RWPE1 (cell line): Measurements from ENCODE around the gene EDIL3.

Source experiments
- CTCF ChIA-PET: fragments of 350-600 bp; sonication (Branson Sonifier 250); formaldehyde crosslinking; extraction: SDS; loops from one replicate; lab custom pipeline; 2021; lab: Yijun Ruan, JAX
- POLR2A ChIA-PET: fragments of 400-600 bp; formaldehyde crosslinking; extraction: SDS; loops from one replicate; lab custom pipeline; 2020; ENCODE audit warnings: antibody characterized with exemption; ENCODE audit not compliant: low non-redundant PET; lab: Yijun Ruan, JAX
- DNase-seq: peaks from one replicate; pipeline ENCODE4 v3.0.0; 2012; ENCODE audit warnings: low spot score
- H3K27ac ChIP-seq: fragments of 450-650 bp; 2 replicates; pipeline ENCODE4 v1.5.1; 2017
- TF ChIP-seq, protein P1 (sequence below): fragments of 450-650 bp; conservative IDR thresholded peaks from 2 replicates; pipeline ENCODE4 v1.5.1; 2017; ENCODE audit warnings: low read depth, mild to moderate bottlenecking

Gene EDIL3

DNA sequence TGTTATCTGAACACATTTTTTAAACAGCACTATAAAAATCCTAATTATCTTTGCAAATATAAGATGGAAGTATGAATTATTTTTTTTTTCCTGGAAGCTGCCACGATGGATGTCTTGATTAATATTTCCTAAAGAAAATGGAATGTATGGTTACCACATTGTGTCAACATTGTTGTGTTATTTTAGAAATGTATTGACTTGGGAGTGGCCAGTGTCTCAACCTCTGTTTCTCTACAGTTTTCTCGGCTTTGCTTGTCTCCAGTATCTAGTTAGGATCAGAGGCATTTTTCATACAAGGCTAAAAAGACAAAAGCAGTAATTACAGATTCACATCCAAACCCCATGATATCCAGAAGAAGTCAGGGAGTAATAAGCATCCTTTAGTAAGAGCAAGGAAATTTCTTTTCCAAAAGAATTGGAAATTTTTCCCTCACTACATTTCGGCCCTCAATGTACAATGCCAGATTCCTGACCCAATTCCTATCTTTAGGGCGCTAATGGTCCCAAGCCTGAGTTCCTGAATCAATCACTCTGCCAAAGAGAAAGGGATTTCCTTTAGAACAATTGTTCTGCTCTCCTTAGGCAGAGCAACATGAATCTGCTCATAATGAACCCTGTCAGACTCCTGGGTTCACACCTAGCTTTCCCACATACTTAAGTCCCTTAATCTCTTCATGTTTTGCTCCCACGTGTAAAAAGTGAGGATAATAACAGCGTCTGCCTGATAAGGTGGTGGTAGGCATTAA lies 111.7 kb downstream of the EDIL3 start:
- TF ChIP-seq, protein P1, sequence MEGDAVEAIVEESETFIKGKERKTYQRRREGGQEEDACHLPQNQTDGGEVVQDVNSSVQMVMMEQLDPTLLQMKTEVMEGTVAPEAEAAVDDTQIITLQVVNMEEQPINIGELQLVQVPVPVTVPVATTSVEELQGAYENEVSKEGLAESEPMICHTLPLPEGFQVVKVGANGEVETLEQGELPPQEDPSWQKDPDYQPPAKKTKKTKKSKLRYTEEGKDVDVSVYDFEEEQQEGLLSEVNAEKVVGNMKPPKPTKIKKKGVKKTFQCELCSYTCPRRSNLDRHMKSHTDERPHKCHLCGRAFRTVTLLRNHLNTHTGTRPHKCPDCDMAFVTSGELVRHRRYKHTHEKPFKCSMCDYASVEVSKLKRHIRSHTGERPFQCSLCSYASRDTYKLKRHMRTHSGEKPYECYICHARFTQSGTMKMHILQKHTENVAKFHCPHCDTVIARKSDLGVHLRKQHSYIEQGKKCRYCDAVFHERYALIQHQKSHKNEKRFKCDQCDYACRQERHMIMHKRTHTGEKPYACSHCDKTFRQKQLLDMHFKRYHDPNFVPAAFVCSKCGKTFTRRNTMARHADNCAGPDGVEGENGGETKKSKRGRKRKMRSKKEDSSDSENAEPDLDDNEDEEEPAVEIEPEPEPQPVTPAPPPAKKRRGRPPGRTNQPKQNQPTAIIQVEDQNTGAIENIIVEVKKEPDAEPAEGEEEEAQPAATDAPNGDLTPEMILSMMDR, result no peak
- CTCF ChIA-PET, result no interaction called here
- no peak overlapping the region for H3K27ac ChIP-seq
- no peak for DNase-seq
- POLR2A ChIA-PET, result no interaction called here

DNA sequence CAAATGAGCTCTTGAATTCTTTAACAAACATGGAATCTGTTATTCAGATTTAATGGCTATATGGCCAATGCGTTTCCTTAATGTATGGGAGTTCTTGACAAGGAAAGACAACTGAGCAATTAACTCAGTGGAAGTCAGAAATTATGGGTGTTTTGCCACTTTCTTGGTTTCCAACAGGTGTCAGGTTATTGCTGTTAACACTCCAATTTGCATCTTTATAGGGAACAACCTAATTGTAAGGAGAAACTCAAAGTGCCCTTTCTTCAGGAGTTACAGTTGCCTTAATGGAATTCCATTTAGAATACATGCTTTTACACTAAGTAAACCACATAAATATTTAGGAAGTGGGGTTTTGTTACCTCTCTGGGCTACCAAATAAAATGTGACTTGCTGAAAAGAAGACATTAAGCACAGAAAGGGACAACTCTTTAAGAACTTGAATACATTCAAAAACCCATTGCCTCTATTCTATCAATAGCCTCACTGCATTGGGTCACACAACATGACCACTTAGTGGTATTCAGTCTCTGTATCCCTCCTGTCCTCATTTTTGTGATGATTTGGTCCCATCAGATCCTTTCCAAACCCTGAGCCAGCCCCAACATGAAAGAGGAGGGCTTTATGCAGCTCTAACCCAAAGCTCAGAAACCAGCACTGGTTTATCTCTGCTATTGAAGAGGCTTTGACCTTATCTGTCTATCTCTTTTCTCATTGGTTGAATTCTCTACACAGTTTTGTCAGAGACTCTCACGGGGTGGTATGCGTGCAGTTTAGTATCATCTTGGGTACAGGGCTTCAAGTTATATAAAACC lies 118.7 kb downstream of the EDIL3 start:
- ChIA-PET POLR2A (no interaction called here), CTCF (interaction anchor here (0.5 to 0.6 kb wide), 2 partner anchors 694 to 1753 kb away, joined by 3 to 4 read pairs; no protein-coding TSS in a partner anchor)
- H3K27ac ChIP-seq, result no peak overlapping the region
- TF ChIP-seq, protein P1, result no peak
- no peak for DNase-seq

DNA sequence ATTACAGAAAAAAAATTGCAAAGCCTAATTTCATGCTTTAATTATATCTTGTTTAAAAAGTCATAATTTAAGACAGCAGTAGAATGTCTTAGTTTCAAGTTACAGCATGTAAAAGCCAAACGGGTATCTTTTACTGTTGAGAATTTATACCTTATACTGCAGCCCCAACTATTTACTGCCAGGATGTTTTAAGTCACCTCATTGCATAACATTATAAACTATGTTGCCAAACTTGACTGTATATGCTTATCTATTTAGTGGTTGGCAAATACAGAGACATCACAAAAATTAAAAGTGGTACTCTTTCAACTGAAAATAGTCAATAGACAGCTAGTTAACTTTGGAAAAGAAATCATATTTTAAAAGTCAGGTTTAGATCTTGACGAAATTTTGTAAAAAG lies 119.5 kb downstream of the EDIL3 start:
- CTCF ChIA-PET, result no interaction called here
- DNase-seq, result no peak
- POLR2A ChIA-PET, result no interaction called here
- no peak overlapping the region for H3K27ac ChIP-seq
- TF ChIP-seq, protein P1, result no peak

- ChIA-PET POLR2A (no interaction called here), CTCF (no interaction called here)
- TF ChIP-seq, protein P1, result no peak
Measured at GRCh38 chr5:84260939-84261338, 123.7 kb downstream of the EDIL3 start.

DNA sequence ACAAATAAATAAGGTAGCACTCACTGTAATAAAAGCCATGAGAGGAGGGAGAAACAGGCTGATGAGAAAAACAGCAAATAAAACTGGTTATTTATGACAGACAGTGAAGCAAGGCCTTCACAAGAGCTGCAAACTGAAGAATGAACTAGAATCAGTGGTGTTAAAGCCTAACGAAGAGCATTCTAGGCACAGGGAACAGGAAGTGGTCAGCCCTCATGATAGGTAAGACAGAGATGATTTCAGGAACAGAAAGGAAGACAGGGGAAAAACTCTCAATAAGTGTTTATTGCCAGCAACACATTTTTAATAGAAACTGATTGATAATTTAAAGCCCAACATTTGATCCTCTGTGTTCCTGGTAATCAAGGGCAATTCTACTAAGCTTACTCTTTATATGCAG lies 124.5 kb downstream of the EDIL3 start:
- CTCF ChIA-PET, result no interaction called here
- POLR2A ChIA-PET, result no interaction called here
- TF ChIP-seq, protein P1, result no peak
- H3K27ac ChIP-seq, result no peak overlapping the region
- DNase-seq, result no peak

More at GRCh38 chr5:84260939-84261338, 123.7 kb downstream of the EDIL3 start:
- DNase-seq, result no peak
- no peak overlapping the region for H3K27ac ChIP-seq

DNA sequence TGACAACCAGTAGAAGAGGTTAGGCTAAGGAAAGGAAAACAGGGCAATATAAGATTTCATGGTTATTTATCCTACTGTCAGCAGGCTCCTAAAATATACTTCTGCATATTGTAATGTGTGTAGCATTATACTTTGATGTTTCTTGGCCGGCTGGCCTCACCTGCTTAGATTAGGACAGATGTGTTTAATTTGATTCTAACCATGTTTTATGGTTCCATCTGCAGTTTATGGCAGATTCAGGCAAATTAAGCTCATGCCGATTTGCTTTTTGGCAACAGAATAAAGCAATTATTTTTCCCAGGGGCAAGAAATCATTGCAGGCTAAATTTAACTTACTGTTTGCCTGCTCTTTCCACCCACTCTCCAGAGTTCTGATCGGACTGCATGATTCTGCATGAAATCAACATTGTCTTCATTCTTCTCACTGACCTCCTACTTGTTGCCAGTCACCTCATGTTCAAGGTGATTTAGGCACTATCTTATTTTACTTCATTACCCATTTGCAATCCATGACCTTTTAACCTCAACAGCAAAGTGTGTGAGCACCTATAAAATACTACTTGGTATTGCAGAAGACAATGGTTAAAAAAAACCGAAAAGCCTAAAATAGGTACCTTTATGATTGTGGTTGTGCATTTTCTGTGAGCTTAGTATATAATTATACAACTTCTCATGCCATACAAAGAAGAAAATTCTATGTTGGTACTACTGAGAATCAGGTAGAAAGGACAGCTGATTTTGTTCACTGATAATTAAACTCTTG lies 125.2 kb downstream of the EDIL3 start:
- POLR2A ChIA-PET, result no interaction called here
- DNase-seq, result no peak
- CTCF ChIA-PET, result interaction anchor here (0.6 kb wide), 1 partner anchor 106 kb away, joined by 3 read pairs; no protein-coding TSS in a partner anchor
- no peak overlapping the region for H3K27ac ChIP-seq
- TF ChIP-seq, protein P1, result no peak
